T47D (cell line): ENCODE results near the gene FAM217B.

Experiments used
- DNase-seq, 2 experiments: peaks; one replicate each; pipeline versions ENCODE4 v3.0.0 to v3.0.0-alpha.2; 2011 to 2012; ENCODE audit warnings: low read depth in 1 of 2, low spot score in 1 of 2
- JUND ChIP-seq: IDR thresholded peaks from 2 replicates; pipeline ENCODE4 v1.6.1; 2012; ENCODE audit warnings: low read depth
- in situ Hi-C: cut with HindIII; loops from 2 replicates; pipeline ENCODE4 v1.10.0; 2016; ENCODE audit warnings: low sequenced_read_pairs, low pct_unique_long_range_greater_than_20kb

FAM217B gene

DNA sequence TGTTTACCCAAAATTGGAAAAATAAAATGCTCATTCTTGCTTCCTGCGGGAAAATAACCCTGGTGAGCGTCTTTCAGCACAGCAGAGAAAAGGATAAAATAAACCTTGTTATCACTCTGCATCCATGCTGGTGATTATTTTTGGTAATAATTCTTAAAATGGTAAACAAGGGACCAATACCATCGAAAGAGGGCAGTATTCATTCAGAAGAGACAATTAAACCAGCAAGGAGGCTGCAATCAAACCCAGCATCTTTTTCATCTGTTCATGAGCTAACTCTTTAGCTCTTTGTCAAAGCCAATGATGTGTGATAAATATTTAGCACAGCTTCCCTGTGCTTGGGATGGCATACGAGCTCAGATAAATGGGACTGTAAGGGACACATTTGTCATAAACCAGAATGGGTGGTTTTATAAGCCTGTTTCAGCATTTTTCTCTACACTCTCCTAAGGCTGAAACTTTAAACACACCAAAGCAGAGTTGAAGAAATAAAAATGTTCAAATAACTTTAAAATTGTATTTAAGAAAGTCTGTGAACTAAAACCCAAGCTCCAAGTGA lies 52.4 kb downstream of the FAM217B start:
- no peak for TF ChIP-seq JUND
- in situ Hi-C loops, result no loop called here
- DNase-seq, result peak in 1 of 2 experiments; percentile 51

DNA sequence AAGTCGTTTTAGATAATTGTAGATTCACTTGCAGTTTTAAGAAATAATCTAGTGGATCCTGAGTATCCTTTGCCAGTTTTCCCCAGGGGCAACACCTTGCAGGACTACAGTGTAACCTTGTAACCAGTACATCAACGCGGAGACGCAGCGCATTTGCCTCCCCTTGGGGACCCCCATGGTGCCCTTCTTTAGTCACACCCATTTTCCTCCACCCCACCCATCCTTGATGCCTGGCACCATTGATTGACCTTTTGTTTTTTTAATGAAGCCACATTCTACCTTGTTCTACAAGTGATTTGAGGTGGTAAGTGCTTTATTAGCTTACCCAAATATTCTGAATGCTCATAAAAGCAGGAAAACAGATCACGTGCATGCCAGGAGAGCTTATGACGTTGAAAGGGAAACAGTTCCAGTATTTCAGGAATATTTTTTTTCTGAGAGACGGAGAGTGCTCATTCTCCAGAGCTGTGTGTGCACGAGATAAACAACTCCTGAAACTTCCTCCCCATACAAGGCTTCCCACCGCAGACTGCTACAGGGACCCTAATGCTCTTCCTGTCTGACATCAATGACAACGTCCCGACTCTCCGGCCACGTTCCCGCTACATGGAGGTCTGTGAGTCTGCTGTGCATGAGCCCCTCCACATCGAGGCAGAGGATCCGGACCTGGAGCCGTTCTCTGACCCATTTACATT lies 53.7 kb downstream of the FAM217B start:
- no peak for TF ChIP-seq JUND
- in situ Hi-C loops, result no loop called here
- no peak for DNase-seq

DNA sequence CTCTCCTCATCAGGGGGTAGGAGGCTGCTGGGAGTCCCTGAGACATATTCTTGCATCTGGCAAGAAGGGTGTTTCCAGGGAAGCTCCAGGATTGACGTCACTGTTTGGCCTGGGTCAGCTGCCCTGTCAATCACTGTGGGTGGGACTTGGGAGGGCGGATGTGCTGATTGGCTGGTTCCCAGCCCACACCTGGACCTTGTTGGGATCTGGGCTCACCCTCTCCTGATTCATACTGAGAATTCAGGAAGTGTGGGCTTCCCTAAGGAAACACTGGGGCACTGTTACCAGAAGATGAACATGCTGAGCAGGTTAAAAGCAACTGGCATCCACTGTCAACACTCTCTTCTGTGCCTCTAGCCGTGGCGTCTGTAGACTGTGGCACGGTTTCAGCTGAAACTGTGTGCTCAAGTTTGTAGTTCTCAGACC lies 54.5 kb downstream of the FAM217B start:
- TF ChIP-seq JUND, result no peak
- in situ Hi-C loops, result no loop called here
- peak; percentile 30 to 78 for DNase-seq

DNA sequence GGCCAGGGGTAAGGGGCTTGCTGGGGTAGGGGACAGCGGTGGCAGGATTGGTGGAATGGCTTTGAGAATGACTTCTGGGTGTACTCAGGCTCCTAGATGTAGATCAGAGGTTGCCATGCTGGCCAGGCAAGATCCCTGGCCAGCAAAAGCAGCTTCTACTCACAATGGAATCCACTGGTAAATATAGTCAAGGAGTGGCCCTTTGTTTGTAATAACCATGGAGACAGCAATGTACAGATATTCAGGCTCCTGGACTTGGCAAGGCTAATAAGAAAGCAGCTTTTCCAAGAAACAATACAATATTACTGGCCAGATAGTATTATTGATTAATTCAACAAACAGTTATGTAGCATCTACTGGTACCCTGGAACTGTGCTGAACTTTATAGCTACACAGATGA lies 55.9 kb downstream of the FAM217B start:
- DNase-seq, result peak in 1 of 2 experiments; percentile 62
- no peak for TF ChIP-seq JUND
- in situ Hi-C loops, result no loop called here

DNA sequence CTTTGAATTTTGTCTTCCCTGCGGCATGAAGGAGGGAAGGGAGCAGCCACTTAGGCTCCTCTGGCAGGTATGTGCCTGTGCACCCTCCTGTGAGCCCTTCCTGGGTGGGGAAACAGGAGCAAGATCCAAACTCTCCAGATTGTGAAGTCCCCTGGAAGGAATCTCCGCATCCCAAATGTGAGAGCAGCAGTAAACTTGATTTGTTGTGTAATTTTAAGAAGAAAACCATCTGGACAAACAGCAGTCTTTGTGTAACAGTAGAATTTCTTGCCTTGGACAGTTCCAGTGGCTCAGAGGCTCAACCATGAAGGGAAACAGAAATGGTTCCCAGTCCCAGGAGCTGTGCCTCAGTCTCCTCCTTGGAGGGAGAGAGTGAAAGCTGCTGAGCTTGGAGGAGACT lies 57.7 kb downstream of the FAM217B start:
- DNase-seq, result no peak
- TF ChIP-seq JUND, result no peak
- in situ Hi-C loops, result no loop called here
